ENCODE results near the gene CDHR3.
A peak's percentile ranks its signal among the peaks of the same experiment; 100 is the strongest.

The CDHR3 gene

GRCh38 chr7:106049139-106049752 lies 86.2 kb downstream of the CDHR3 start:
- Mint-ChIP-seq H3K9me3 (no peaks in the 10 kb centered on the region), H3K36me3 (no peaks in the 10 kb centered on the region), H3K4me1 (peaks cover 44 to 83% of the 10 kb centered on the region in 2 donors), H3K27ac (peak overlapping the region; percentile 94), H3K4me3 (peak overlapping the region; percentile 23 to 52), H3K27me3 (no peaks in the 10 kb centered on the region)
- DNase-seq = peak; percentile 79
- peak; percentile 89 to 92 for ATAC-seq (replicated peaks)

- no peaks in the 10 kb centered on the region for H3K27me3 Mint-ChIP-seq
- ATAC-seq (replicated peaks) = peak in 1 of 2 donors; percentile 11
- peaks cover 52 to 92% of the 10 kb centered on the region in 2 donors for H3K4me1 Mint-ChIP-seq
- no peaks in the 10 kb centered on the region for H3K9me3 Mint-ChIP-seq
- no peak for DNase-seq
- H3K36me3 Mint-ChIP-seq = no peaks in the 10 kb centered on the region
- H3K27ac Mint-ChIP-seq = peak overlapping the region; percentile 94
- peak overlapping the region in 1 of 2 donors; percentile 23 for H3K4me3 Mint-ChIP-seq
Measured at GRCh38 chr7:106050002-106050745, 87.1 kb downstream of the CDHR3 start.

DNA sequence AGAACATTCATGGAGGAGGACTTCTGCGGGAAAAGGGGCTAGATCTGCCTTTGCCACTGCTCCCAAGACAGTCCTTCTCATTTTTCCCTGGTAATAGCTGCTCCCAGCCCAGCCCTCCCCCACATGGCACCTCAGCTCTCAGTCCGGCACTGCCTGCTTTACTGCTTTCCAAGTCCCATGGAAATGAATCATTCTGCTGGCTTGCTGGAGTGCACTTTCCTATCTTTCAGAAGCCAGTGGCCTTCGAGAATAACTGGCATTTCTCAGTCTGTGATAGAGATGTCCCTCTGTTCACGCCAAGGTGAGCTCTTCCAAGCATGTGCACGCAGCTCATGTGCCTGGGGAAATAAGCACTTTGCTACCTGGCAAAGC lies 87.7 kb downstream of the CDHR3 start:
- DNase-seq (no peak), ATAC-seq (replicated peaks) (no peak)
- H3K9me3 Mint-ChIP-seq = no peaks in the 10 kb centered on the region
- no peaks in the 10 kb centered on the region for H3K27me3 Mint-ChIP-seq
- no peak overlapping the region for H3K4me3 Mint-ChIP-seq
- H3K36me3 Mint-ChIP-seq = no peaks in the 10 kb centered on the region
- peaks cover 52 to 98% of the 10 kb centered on the region in 2 donors for H3K4me1 Mint-ChIP-seq
- no peak overlapping the region for H3K27ac Mint-ChIP-seq

- no peak for ATAC-seq (replicated peaks)
- no peaks in the 10 kb centered on the region for H3K9me3 Mint-ChIP-seq
- H3K4me3 Mint-ChIP-seq = no peak overlapping the region
Measured at GRCh38 chr7:106052681-106053080, 89.6 kb downstream of the CDHR3 start.

GRCh38 chr7:106053109-106053508 lies 90.0 kb downstream of the CDHR3 start:
- Mint-ChIP-seq H3K36me3 (no peaks in the 10 kb centered on the region), H3K9me3 (no peaks in the 10 kb centered on the region), H3K27ac (no peak overlapping the region), H3K27me3 (no peaks in the 10 kb centered on the region), H3K4me3 (no peak overlapping the region), H3K4me1 (peaks cover 59 to 92% of the 10 kb centered on the region in 2 donors)
- no peak for DNase-seq
- no peak for ATAC-seq (replicated peaks)

More at GRCh38 chr7:106052681-106053080, 89.6 kb downstream of the CDHR3 start:
- DNase-seq = no peak
- H3K36me3 Mint-ChIP-seq = no peaks in the 10 kb centered on the region
- no peaks in the 10 kb centered on the region for H3K27me3 Mint-ChIP-seq
- H3K27ac Mint-ChIP-seq = no peak overlapping the region
- peaks cover 58 to 92% of the 10 kb centered on the region in 2 donors for H3K4me1 Mint-ChIP-seq

DNA sequence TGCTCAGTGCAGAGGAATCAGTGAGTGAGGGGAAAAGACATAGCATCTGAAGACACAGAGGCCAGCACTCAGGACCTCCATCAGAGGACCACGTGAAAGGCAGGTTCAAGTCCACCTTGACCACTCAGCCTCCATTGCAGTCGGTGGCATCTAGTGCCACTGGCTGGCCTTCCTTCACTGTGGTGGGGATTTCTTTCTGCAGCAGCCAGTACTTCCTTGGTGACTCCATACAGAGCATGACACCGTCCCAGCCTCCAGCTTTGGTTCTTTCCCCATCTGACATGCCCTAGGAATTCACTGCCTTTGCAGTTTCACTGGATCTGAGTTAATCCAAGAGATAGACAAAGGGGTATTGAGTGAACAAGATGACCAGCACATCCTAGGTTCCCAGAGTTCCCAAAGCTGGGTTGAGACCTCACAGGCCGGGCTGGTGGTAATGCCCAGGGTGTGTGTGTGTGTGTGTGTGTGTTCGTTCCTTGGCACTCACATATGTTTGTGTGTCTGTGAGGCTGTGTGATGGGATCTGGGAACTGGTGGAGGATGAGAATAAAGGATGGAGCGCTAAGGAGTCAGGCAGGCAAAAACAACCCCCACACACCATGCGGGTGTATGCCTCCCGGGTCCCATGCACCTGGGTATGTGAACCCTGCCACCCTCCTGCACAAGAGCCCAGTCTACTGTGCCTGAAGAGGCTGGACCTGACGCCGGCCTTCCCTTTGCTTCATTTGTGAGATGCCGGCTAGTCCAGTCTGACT lies 91.3 kb downstream of the CDHR3 start:
- Mint-ChIP-seq H3K27me3 (no peaks in the 10 kb centered on the region), H3K36me3 (peaks cover 0 to 4% of the 10 kb centered on the region in 2 donors), H3K4me3 (no peak overlapping the region), H3K9me3 (no peaks in the 10 kb centered on the region), H3K27ac (peak overlapping the region; percentile 70), H3K4me1 (peaks cover 59 to 92% of the 10 kb centered on the region in 2 donors)
- DNase-seq = no peak
- ATAC-seq (replicated peaks) = no peak

DNA sequence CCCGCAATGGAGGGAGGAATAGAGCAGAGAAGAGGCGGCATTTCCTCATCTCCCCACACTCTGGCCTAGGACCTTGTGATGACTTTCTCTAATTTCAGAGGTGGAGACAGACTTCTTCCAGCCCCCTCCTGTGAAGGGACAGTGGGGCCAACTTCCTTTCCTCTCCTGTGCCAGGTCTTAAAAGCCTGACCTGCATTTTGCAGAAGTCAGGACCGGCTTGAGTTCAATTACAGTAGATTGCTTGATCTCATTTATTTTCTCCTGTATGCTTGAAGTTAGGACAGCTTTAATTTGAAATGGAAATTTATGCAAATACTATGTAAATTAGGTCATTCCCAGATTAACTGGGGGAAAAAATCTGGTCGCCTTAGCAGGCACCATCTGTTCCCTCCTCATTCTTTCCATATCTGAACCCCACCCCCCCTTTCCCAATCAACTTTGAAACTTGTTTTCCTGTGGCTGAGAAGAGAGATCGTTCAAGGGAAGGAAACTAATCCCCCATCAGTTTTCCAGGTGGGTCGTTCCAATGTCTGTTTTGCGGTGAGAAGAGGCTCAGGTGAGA lies 92.0 kb downstream of the CDHR3 start:
- Mint-ChIP-seq H3K27me3 (no peaks in the 10 kb centered on the region), H3K9me3 (no peaks in the 10 kb centered on the region), H3K27ac (no peak overlapping the region), H3K4me1 (peaks cover 58 to 92% of the 10 kb centered on the region in 2 donors), H3K36me3 (peaks cover 0 to 4% of the 10 kb centered on the region in 2 donors), H3K4me3 (no peak overlapping the region)
- ATAC-seq (replicated peaks) (no peak), DNase-seq (no peak)

- Mint-ChIP-seq H3K27me3 (no peaks in the 10 kb centered on the region), H3K4me1 (peaks cover 59 to 93% of the 10 kb centered on the region in 2 donors), H3K9me3 (peaks cover 0 to 4% of the 10 kb centered on the region in 2 donors)
Measured at GRCh38 chr7:106056513-106057203, 93.6 kb downstream of the CDHR3 start.

GRCh38 chr7:106057204-106057961 lies 94.3 kb downstream of the CDHR3 start:
- Mint-ChIP-seq H3K36me3 (peaks cover 5 to 8% of the 10 kb centered on the region in 2 donors), H3K9me3 (peaks cover 0 to 4% of the 10 kb centered on the region in 2 donors), H3K27me3 (no peaks in the 10 kb centered on the region), H3K4me1 (peaks cover 62 to 93% of the 10 kb centered on the region in 2 donors), H3K4me3 (peak overlapping the region; percentile 13 to 56), H3K27ac (peak overlapping the region; percentile 79)
- DNase-seq = no peak
- ATAC-seq (replicated peaks) = peak; percentile 5 to 19

More at GRCh38 chr7:106056513-106057203, 93.6 kb downstream of the CDHR3 start:
- peak; percentile 58 to 60 for ATAC-seq (replicated peaks)
- H3K36me3 Mint-ChIP-seq = peaks cover 5 to 8% of the 10 kb centered on the region in 2 donors
- peak; percentile 68 for DNase-seq
- H3K4me3 Mint-ChIP-seq = peak overlapping the region; percentile 6 to 41
- H3K27ac Mint-ChIP-seq = peak overlapping the region; percentile 79

DNA sequence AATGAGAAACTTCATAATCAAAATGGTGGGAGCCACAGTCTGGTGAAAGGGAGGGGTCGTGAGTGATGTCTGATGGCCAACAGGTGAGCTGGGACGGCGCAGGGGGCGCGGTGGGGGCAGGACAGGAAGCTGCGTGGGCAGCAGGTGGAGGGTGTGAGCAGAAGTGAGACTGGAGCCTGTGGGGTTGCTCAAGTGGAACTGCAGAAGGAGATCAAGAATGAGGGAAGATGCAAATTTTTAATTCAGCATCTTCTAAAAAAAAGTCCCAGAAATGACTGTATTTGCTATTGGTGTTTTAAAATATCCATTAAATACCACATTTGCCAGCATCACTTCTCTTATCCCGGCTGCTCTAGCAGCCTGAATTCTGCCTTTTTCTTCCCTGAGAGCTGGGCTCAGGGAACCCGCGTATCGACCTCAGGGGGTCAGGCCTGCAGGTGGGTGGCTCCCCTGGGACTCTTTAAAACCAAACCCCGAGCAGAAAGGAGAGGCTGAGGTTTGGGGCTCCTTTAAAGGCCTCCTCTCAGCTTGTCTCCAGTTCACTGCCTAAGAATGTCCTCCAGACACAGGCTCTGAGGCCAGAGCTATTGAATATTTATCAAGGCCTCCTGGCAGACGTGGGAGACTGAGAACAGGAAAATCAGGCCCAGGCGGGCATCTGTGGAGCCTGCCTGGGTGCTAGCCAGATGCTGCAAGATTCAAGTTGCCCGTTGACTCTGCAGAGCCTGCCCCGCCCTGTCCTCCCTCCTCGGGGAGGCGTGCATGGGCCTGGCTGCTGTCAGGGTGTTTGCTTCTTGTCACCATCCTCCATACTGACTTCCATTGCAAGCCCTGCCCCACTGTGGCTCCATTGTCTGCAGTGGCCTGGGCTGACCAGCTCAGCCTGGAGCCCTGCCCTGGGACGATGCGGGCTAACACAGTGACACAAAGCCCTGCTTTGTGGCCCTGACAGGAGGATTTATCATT lies 95.2 kb downstream of the CDHR3 start:
- peaks cover 0 to 4% of the 10 kb centered on the region in 2 donors for H3K9me3 Mint-ChIP-seq
- H3K4me3 Mint-ChIP-seq = peak overlapping the region; percentile 19 to 56
- peak; percentile 69 to 77 for ATAC-seq (replicated peaks)
- H3K4me1 Mint-ChIP-seq = peaks cover 68 to 93% of the 10 kb centered on the region in 2 donors
- H3K36me3 Mint-ChIP-seq = peaks cover 5 to 8% of the 10 kb centered on the region in 2 donors
- peak overlapping the region; percentile 93 for H3K27ac Mint-ChIP-seq
- DNase-seq = peak; percentile 84
- no peaks in the 10 kb centered on the region for H3K27me3 Mint-ChIP-seq

- peak overlapping the region; percentile 93 for H3K27ac Mint-ChIP-seq
- peaks cover 69 to 93% of the 10 kb centered on the region in 2 donors for H3K4me1 Mint-ChIP-seq
- H3K9me3 Mint-ChIP-seq = peaks cover 0 to 4% of the 10 kb centered on the region in 2 donors
- DNase-seq = no peak
- H3K4me3 Mint-ChIP-seq = peak overlapping the region; percentile 11 to 56
- no peaks in the 10 kb centered on the region for H3K27me3 Mint-ChIP-seq
- no peak for ATAC-seq (replicated peaks)
- H3K36me3 Mint-ChIP-seq = peaks cover 5 to 8% of the 10 kb centered on the region in 2 donors
Measured at GRCh38 chr7:106058928-106059324, 95.9 kb downstream of the CDHR3 start.

DNA sequence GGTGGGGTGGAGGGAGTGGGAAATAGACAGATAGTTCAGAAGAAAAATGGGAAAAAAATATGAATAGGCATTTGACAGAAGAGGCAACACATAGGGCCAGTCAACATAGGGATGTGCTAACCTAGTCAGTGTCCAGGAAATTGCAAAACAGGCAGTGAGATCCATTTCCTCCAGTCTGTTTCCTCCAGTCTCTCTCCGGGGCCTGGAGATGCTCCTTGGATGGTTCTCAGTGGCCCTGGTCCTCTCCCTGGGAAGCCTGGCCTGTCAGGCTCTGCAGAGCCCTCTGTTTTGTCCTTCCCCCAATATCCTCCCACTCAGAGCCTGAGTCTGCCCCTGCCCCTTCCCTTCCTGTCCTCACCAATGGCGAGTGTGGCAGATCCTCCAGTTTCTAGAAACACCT lies 96.5 kb downstream of the CDHR3 start:
- peaks cover 73 to 93% of the 10 kb centered on the region in 2 donors for H3K4me1 Mint-ChIP-seq
- DNase-seq (no peak), ATAC-seq (replicated peaks) (no peak)
- peak overlapping the region in 1 of 2 donors; percentile 14 for H3K4me3 Mint-ChIP-seq
- H3K27me3 Mint-ChIP-seq = no peaks in the 10 kb centered on the region
- H3K36me3 Mint-ChIP-seq = peaks cover 5 to 8% of the 10 kb centered on the region in 2 donors
- peaks cover 0 to 4% of the 10 kb centered on the region in 2 donors for H3K9me3 Mint-ChIP-seq
- H3K27ac Mint-ChIP-seq = peak overlapping the region; percentile 93

All from stimulated activated naive B cell treated with anti-CD40 and anti-IgM and Interleukin-4, amounts not matched to agents 10 μg/mL and 1 μg/mL and 100 μg/mL, for 72 hours (primary cell).